WTC11 (cell line): Measurements from ENCODE around the gene ZNF787. TPM values are rescaled to one million over a fixed set of nuclear protein-coding genes. Genes with fewer than 3 reads are reported as not detected.

Experiments
- ATAC-seq: fragments of 200-7000 bp; cut with Tn5 transposase; 2 replicates; pipeline ENCODE4 v1.10.0; 2021; ENCODE audit warnings: mild to moderate bottlenecking, moderate library complexity
- CTCF ChIA-PET: fragments of 300-600 bp; sonication (Branson Sonifier 250); formaldehyde crosslinking; loops from one replicate; lab custom pipeline; 2021; ENCODE audit warnings: antibody characterized with exemption; lab: Charles Lee
- POLR2A ChIA-PET: fragments of 350-600 bp; sonication (Branson Sonifier 250); formaldehyde crosslinking; loops from one replicate; lab custom pipeline; 2021; ENCODE audit warnings: antibody characterized with exemption; lab: Charles Lee
- DNase-seq: peaks from one replicate; pipeline ENCODE4 v3.0.0; 2021; ENCODE audit warnings: low spot score
- H3K27ac Mint-ChIP-seq: 2 replicates; pipeline ENCODE4 v1.8.0; 2021; ENCODE audit warnings: mixed read lengths
- H3K27me3 Mint-ChIP-seq: 2 replicates; pipeline ENCODE4 v1.8.0; 2021; ENCODE audit warnings: low read depth, mild to moderate bottlenecking, moderate library complexity, mixed read lengths
- H3K36me3 Mint-ChIP-seq: 2 replicates; pipeline ENCODE4 v1.8.0; 2021; ENCODE audit warnings: mixed read lengths
- H3K4me1 Mint-ChIP-seq: 2 replicates; pipeline ENCODE4 v1.8.0; 2022; ENCODE audit warnings: mixed read lengths
- H3K4me3 Mint-ChIP-seq: 2 replicates; pipeline ENCODE4 v1.8.0; 2021; ENCODE audit warnings: mild to moderate bottlenecking, moderate library complexity, mixed read lengths
- H3K9me3 Mint-ChIP-seq: 2 replicates; pipeline ENCODE4 v1.8.0; 2021; ENCODE audit warnings: mixed read lengths
- ARID4B ChIP-seq: sonication (generic); formaldehyde crosslinking; IDR thresholded peaks from 2 replicates; pipeline ENCODE4 v1.8.0; 2023; ENCODE audit warnings: missing genetic modification reagents, mild to moderate bottlenecking, borderline replicate concordance
- ATF1 ChIP-seq: sonication (generic); formaldehyde crosslinking; IDR thresholded peaks from 2 replicates; pipeline ENCODE4 v1.8.1; 2023; ENCODE audit warnings: mild to moderate bottlenecking, moderate library complexity, missing genetic modification reagents
- ATF3 ChIP-seq: sonication (generic); formaldehyde crosslinking; conservative IDR thresholded peaks from 2 replicates; pipeline ENCODE4 v1.8.1; 2022; ENCODE audit warnings: mild to moderate bottlenecking, missing genetic modification reagents
- ESRRA ChIP-seq: sonication (generic); formaldehyde crosslinking; IDR thresholded peaks from 2 replicates; pipeline ENCODE4 v1.8.1; 2022; ENCODE audit warnings: mild to moderate bottlenecking, missing genetic modification reagents, borderline replicate concordance
- ETV6 ChIP-seq: sonication (generic); formaldehyde crosslinking; IDR thresholded peaks from 2 replicates; pipeline ENCODE4 v1.8.1; 2022; ENCODE audit warnings: mild to moderate bottlenecking, missing genetic modification reagents
- FOXJ3 ChIP-seq: sonication (generic); formaldehyde crosslinking; IDR thresholded peaks from 2 replicates; pipeline ENCODE4 v1.9.0; 2021; ENCODE audit warnings: missing genetic modification reagents, mild to moderate bottlenecking, borderline replicate concordance
- GABPB1 ChIP-seq: sonication (generic); formaldehyde crosslinking; IDR thresholded peaks from 2 replicates; pipeline ENCODE4 v1.8.1; 2023; ENCODE audit warnings: mild to moderate bottlenecking, missing genetic modification reagents
- GTF2I ChIP-seq: fragments of 250-450 bp; sonication (Bioruptor Pico); conservative IDR thresholded peaks from 2 replicates; pipeline ENCODE4 v1.4.0; 2021; ENCODE audit warnings: mild to moderate bottlenecking
- HMGA2 ChIP-seq: fragments of 250-450 bp; sonication (Bioruptor Pico); IDR thresholded peaks from 2 replicates; pipeline ENCODE4 v1.4.0; 2021; ENCODE audit warnings: mild to moderate bottlenecking, moderate library complexity
- JAZF1 ChIP-seq: fragments of 250-450 bp; sonication (Bioruptor Pico); IDR thresholded peaks from 2 replicates; pipeline ENCODE4 v1.9.0; 2021; ENCODE audit warnings: moderate library complexity, mild to moderate bottlenecking, inconsistent platforms
- MAX ChIP-seq: sonication (generic); formaldehyde crosslinking; IDR thresholded peaks from 2 replicates; pipeline ENCODE4 v1.8.0; 2022; ENCODE audit warnings: mild to moderate bottlenecking, missing genetic modification reagents
- OVOL2 ChIP-seq: fragments of 250-450 bp; sonication (Bioruptor Pico); IDR thresholded peaks from 2 replicates; pipeline ENCODE4 v1.9.0; 2021; ENCODE audit warnings: mild to moderate bottlenecking, borderline replicate concordance
- RELA ChIP-seq: sonication (generic); formaldehyde crosslinking; IDR thresholded peaks from 2 replicates; pipeline ENCODE4 v1.8.1; 2022; ENCODE audit warnings: missing genetic modification reagents, mild to moderate bottlenecking, borderline replicate concordance
- TEAD4 ChIP-seq: sonication (generic); formaldehyde crosslinking; IDR thresholded peaks from 2 replicates; pipeline ENCODE4 v1.8.0; 2022; ENCODE audit warnings: mild to moderate bottlenecking, missing genetic modification reagents
- USF2 ChIP-seq: sonication (generic); formaldehyde crosslinking; IDR thresholded peaks from 2 replicates; pipeline ENCODE4 v1.8.1; 2023; ENCODE audit warnings: mild to moderate bottlenecking, missing genetic modification reagents, moderate library complexity
- ZNF219 ChIP-seq: sonication (generic); formaldehyde crosslinking; IDR thresholded peaks from 2 replicates; pipeline ENCODE4 v1.8.0; 2023; ENCODE audit warnings: missing genetic modification reagents, mild to moderate bottlenecking, borderline replicate concordance
- ZNF416 ChIP-seq: fragments of 250-450 bp; sonication (Bioruptor Pico); IDR thresholded peaks from 2 replicates; pipeline ENCODE4 v1.9.0; 2021; ENCODE audit warnings: mild to moderate bottlenecking, inconsistent platforms
- total RNA-seq: library from RNA; stranded (reverse); gene quantifications from 3 replicates; pipeline ENCODE4 v1.2.3, GENCODE V29; 2021
- TF ChIP-seq, protein P1 (sequence below): sonication (generic); formaldehyde crosslinking; IDR thresholded peaks from 2 replicates; pipeline ENCODE4 v1.8.0; 2023; ENCODE audit warnings: mild to moderate bottlenecking, missing genetic modification reagents
- TF ChIP-seq, protein P2 (sequence below): sonication (generic); formaldehyde crosslinking; IDR thresholded peaks from 2 replicates; pipeline ENCODE4 v1.8.0; 2022; ENCODE audit warnings: mild to moderate bottlenecking, missing genetic modification reagents
- TF ChIP-seq, protein P3 (sequence below): sonication (generic); formaldehyde crosslinking; IDR thresholded peaks from 2 replicates; pipeline ENCODE4 v1.8.0; 2022; ENCODE audit warnings: mild to moderate bottlenecking, missing genetic modification reagents
- TF ChIP-seq, protein P4 (sequence below): fragments of 250-450 bp; sonication (Bioruptor Pico); IDR thresholded peaks from 2 replicates; pipeline ENCODE4 v1.8.0; 2021; ENCODE audit warnings: mild to moderate bottlenecking
- TF ChIP-seq, protein P5 (sequence below): sonication (generic); formaldehyde crosslinking; IDR thresholded peaks from 2 replicates; pipeline ENCODE4 v1.8.1; 2022; ENCODE audit warnings: mild to moderate bottlenecking, moderate library complexity, missing genetic modification reagents

ZNF787 gene
- total RNA-seq, 1 experiment from 2014 or later: 62.9 TPM

- CTCF ChIA-PET: interaction anchor here (0.6 to 1.4 kb wide), 3 partner anchors 23 to 514 kb away, joined by 3 to 5 read pairs (median 3); no protein-coding TSS in a partner anchor
- POLR2A ChIA-PET: no interaction called here
- ATAC-seq (no peak), DNase-seq (no peak)
- Mint-ChIP-seq H3K36me3 (no peaks in the 10 kb centered on the region), H3K27ac (no peak overlapping the region; the same call in 1 of the 2 replicates), H3K4me1 (peaks cover 21% of the 10 kb centered on the region), H3K9me3 (no peaks in the 10 kb centered on the region), H3K4me3 (no peak overlapping the region), H3K27me3 (no peaks in the 10 kb centered on the region)
- TF ChIP-seq USF2 (CRISPR knock-in tag): no peak
- no peak for TF ChIP-seq MAX (CRISPR knock-in tag)
- no peak for TF ChIP-seq FOXJ3 (CRISPR knock-in tag)
- TF ChIP-seq, protein P1, sequence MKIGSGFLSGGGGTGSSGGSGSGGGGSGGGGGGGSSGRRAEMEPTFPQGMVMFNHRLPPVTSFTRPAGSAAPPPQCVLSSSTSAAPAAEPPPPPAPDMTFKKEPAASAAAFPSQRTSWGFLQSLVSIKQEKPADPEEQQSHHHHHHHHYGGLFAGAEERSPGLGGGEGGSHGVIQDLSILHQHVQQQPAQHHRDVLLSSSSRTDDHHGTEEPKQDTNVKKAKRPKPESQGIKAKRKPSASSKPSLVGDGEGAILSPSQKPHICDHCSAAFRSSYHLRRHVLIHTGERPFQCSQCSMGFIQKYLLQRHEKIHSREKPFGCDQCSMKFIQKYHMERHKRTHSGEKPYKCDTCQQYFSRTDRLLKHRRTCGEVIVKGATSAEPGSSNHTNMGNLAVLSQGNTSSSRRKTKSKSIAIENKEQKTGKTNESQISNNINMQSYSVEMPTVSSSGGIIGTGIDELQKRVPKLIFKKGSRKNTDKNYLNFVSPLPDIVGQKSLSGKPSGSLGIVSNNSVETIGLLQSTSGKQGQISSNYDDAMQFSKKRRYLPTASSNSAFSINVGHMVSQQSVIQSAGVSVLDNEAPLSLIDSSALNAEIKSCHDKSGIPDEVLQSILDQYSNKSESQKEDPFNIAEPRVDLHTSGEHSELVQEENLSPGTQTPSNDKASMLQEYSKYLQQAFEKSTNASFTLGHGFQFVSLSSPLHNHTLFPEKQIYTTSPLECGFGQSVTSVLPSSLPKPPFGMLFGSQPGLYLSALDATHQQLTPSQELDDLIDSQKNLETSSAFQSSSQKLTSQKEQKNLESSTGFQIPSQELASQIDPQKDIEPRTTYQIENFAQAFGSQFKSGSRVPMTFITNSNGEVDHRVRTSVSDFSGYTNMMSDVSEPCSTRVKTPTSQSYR (CRISPR knock-in tag): no peak
- no peak for TF ChIP-seq ZNF219 (CRISPR knock-in tag)
- no peak for TF ChIP-seq HMGA2 (CRISPR knock-in tag)
- TF ChIP-seq OVOL2 (CRISPR knock-in tag): no peak
- TF ChIP-seq RELA (CRISPR knock-in tag): no peak
- TF ChIP-seq, protein P2, sequence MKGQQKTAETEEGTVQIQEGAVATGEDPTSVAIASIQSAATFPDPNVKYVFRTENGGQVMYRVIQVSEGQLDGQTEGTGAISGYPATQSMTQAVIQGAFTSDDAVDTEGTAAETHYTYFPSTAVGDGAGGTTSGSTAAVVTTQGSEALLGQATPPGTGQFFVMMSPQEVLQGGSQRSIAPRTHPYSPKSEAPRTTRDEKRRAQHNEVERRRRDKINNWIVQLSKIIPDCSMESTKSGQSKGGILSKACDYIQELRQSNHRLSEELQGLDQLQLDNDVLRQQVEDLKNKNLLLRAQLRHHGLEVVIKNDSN (CRISPR knock-in tag): no peak
- TF ChIP-seq ZNF416 (CRISPR knock-in tag): no peak
- TF ChIP-seq, protein P3, sequence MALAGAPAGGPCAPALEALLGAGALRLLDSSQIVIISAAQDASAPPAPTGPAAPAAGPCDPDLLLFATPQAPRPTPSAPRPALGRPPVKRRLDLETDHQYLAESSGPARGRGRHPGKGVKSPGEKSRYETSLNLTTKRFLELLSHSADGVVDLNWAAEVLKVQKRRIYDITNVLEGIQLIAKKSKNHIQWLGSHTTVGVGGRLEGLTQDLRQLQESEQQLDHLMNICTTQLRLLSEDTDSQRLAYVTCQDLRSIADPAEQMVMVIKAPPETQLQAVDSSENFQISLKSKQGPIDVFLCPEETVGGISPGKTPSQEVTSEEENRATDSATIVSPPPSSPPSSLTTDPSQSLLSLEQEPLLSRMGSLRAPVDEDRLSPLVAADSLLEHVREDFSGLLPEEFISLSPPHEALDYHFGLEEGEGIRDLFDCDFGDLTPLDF (CRISPR knock-in tag): no peak
- TF ChIP-seq ETV6: no peak
Observed at GRCh38 chr19:56131651-56132050, 10.6 kb upstream of the ZNF787 start.

DNA sequence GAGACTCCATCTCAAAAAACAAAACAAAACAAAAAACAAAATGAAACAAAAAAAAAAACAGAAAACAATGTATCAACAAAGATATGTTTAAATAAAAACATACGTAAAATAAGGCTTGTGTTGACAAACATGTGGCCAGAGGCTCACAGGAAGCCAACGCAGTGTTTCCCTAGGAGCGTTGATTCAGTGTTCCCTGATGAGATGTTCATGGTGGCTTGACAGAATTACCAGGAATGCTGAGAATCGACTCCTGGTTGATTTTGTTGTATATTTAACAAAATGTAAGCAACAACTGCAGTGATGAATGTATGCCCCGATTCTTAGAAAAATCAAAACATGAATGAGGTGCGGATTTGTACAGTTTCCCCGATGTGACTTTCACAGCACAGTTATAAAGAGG lies 8.9 kb upstream of the ZNF787 start:
- Mint-ChIP-seq H3K9me3 (no peaks in the 10 kb centered on the region), H3K4me3 (no peak overlapping the region)

More for the DNA sequence above, 8.9 kb upstream of the ZNF787 start:
- POLR2A ChIA-PET: no interaction called here
- no peak overlapping the region for H3K27ac Mint-ChIP-seq
- ATAC-seq: no peak
- peaks cover 13% of the 10 kb centered on the region for H3K4me1 Mint-ChIP-seq
- H3K36me3 Mint-ChIP-seq: no peaks in the 10 kb centered on the region
- no peak for DNase-seq
- H3K27me3 Mint-ChIP-seq: no peaks in the 10 kb centered on the region
- CTCF ChIA-PET: no interaction called here
- TF ChIP-seq ARID4B (CRISPR knock-in tag) (no peak), GTF2I (CRISPR knock-in tag) (no peak), JAZF1 (CRISPR knock-in tag) (no peak), ESRRA (CRISPR knock-in tag) (no peak), GABPB1 (CRISPR knock-in tag) (no peak), ATF1 (CRISPR knock-in tag) (no peak), ATF3 (CRISPR knock-in tag) (no peak), TEAD4 (CRISPR knock-in tag) (no peak)
- TF ChIP-seq, protein P4, sequence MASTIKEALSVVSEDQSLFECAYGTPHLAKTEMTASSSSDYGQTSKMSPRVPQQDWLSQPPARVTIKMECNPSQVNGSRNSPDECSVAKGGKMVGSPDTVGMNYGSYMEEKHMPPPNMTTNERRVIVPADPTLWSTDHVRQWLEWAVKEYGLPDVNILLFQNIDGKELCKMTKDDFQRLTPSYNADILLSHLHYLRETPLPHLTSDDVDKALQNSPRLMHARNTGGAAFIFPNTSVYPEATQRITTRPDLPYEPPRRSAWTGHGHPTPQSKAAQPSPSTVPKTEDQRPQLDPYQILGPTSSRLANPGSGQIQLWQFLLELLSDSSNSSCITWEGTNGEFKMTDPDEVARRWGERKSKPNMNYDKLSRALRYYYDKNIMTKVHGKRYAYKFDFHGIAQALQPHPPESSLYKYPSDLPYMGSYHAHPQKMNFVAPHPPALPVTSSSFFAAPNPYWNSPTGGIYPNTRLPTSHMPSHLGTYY (CRISPR knock-in tag): no peak
- TF ChIP-seq, protein P5, sequence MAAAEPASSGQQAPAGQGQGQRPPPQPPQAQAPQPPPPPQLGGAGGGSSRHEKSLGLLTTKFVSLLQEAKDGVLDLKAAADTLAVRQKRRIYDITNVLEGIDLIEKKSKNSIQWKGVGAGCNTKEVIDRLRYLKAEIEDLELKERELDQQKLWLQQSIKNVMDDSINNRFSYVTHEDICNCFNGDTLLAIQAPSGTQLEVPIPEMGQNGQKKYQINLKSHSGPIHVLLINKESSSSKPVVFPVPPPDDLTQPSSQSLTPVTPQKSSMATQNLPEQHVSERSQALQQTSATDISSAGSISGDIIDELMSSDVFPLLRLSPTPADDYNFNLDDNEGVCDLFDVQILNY (CRISPR knock-in tag): no peak
- TF ChIP-seq, all 79 proteins: peak for 0
